SK-N-SH (cell line): ENCODE data around the gene DZIP1. TPM values are rescaled to one million over a fixed set of nuclear protein-coding genes. Genes with fewer than 3 reads are reported as not detected.

Source experiments
- CTCF ChIA-PET: fragments of 300-600, 350-600 bp; formaldehyde crosslinking; extraction: SDS; loops from one replicate; lab custom pipeline; 2021; lab: Yijun Ruan, JAX
- POLR2A ChIA-PET: fragments of 350-600 bp; sonication (Branson Sonifier 250); formaldehyde crosslinking; extraction: SDS; loops from one replicate; lab custom pipeline; 2020; ENCODE audit warnings: antibody characterized with exemption, inconsistent platforms; lab: Yijun Ruan, JAX
- DNase-seq: peaks from one replicate; pipeline ENCODE4 v3.0.0; 2012
- H2AFZ ChIP-seq: fragments of 200-600 bp; sonication (generic); 2 replicates; pipeline ENCODE4 v1.8.1; 2016; ENCODE audit warnings: antibody characterized with exemption, mild to moderate bottlenecking, low read depth
- H3F3A ChIP-seq: fragments of 200-600 bp; sonication (generic); replicated peaks from 2 replicates; pipeline ENCODE3; 2016; ENCODE audit warnings: antibody characterized with exemption, mild to moderate bottlenecking; ENCODE audit not compliant: insufficient read depth
- H3K27ac ChIP-seq, 2 experiments: fragments of 200-500 bp in 1 of 2; fragments of 200-600 bp in 1 of 2; sonication (Bioruptor generic) in 1 of 2; sonication (generic), shearing (Covaris generic) in 1 of 2; 2 replicates each; pipeline versions ENCODE4 v1.5.1 to v1.6.1; 2014 to 2016; ENCODE audit warnings: low read depth in 2 of 2, inconsistent platforms in 1 of 2, low read length in 1 of 2, mild to moderate bottlenecking in 1 of 2, mixed read lengths in 1 of 2
- H3K27me3 ChIP-seq: fragments of 200-600 bp; sonication (generic), shearing (Covaris generic); 2 replicates; pipeline ENCODE4 v1.6.1; 2016; ENCODE audit warnings: mixed run types; ENCODE audit not compliant: insufficient read depth
- H3K36me3 ChIP-seq, 2 experiments: fragments of 200-500 bp in 1 of 2; fragments of 200-600 bp in 1 of 2; sonication (Bioruptor generic) in 1 of 2; sonication (generic) in 1 of 2; replicated peaks in 1 of 2; 2 replicates each; pipeline versions ENCODE3 to v1.5.1; 2014 to 2016; ENCODE audit warnings: low read length in 1 of 2, mild to moderate bottlenecking in 1 of 2; ENCODE audit not compliant: insufficient read depth in 2 of 2, control insufficient read depth in 1 of 2
- H3K4me1 ChIP-seq, 2 experiments: fragments of 200-500 bp in 1 of 2; fragments of 200-600 bp in 1 of 2; sonication (Bioruptor generic) in 1 of 2; sonication (generic), shearing (Covaris generic) in 1 of 2; 2 replicates each; pipeline versions ENCODE4 v1.5.1 to v1.6.1; 2014 to 2016; ENCODE audit warnings: low read depth in 1 of 2, low read length in 1 of 2, mixed run types in 1 of 2; ENCODE audit not compliant: insufficient read depth in 2 of 2, control insufficient read depth in 1 of 2
- H3K4me2 ChIP-seq: fragments of 200-600 bp; sonication (generic), shearing (Covaris generic); 2 replicates; pipeline ENCODE4 v1.6.1; 2017; ENCODE audit warnings: mixed run types
- H3K4me3 ChIP-seq, 2 experiments: fragments of 200-500 bp in 1 of 2; fragments of 200-600 bp in 1 of 2; sonication (Bioruptor generic) in 1 of 2; sonication (generic), shearing (Covaris generic) in 1 of 2; 2 replicates each; pipeline versions ENCODE4 v1.5.1 to v1.8.1; 2014 to 2016; ENCODE audit warnings: low read depth in 2 of 2, inconsistent platforms in 1 of 2, low read length in 1 of 2, mild to moderate bottlenecking in 1 of 2, mixed read lengths in 1 of 2, moderate library complexity in 1 of 2
- H3K79me2 ChIP-seq: fragments of 200-600 bp; sonication (generic); 2 replicates; pipeline ENCODE4 v1.8.1; 2017; ENCODE audit warnings: mild to moderate bottlenecking; ENCODE audit not compliant: insufficient read depth
- H3K9ac ChIP-seq: fragments of 200-600 bp; sonication (generic); 2 replicates; pipeline ENCODE4 v1.6.1; 2017; ENCODE audit warnings: mixed run types
- H3K9me2 ChIP-seq: fragments of 200-600 bp; sonication (generic); 2 replicates; pipeline ENCODE4 v1.6.1; 2017; ENCODE audit warnings: mixed run types
- H3K9me3 ChIP-seq: fragments of 200-600 bp; sonication (generic); 2 replicates; pipeline ENCODE4 v1.6.1; 2017; ENCODE audit warnings: mixed run types, mild to moderate bottlenecking, moderate library complexity
- H4K20me1 ChIP-seq: fragments of 200-600 bp; sonication (generic); 2 replicates; pipeline ENCODE4 v1.6.1; 2017; ENCODE audit warnings: mild to moderate bottlenecking, mixed run types; ENCODE audit not compliant: insufficient read depth
- CHD2 ChIP-seq: fragments of 150-350 bp; IDR thresholded peaks from 2 replicates; pipeline ENCODE4 v1.6.1; 2018; ENCODE audit warnings: low read length; ENCODE audit not compliant: partially characterized antibody
- ELF1 ChIP-seq: IDR thresholded peaks from 2 replicates; pipeline ENCODE4 v1.4.0; 2012
- EP300 ChIP-seq, 2 experiments: IDR thresholded peaks; 2 replicates each; pipeline versions ENCODE4 v1.4.0 to v1.6.1; 2012; ENCODE audit warnings: borderline replicate concordance in 1 of 2, low read depth in 1 of 2, low read length in 1 of 2
- FOSL2 ChIP-seq: IDR thresholded peaks from 2 replicates; pipeline ENCODE4 v1.4.0; 2012; ENCODE audit warnings: low read depth, mild to moderate bottlenecking, moderate library complexity, borderline replicate concordance
- FOXJ3 ChIP-seq: sonication (generic); formaldehyde crosslinking; IDR thresholded peaks from 2 replicates; pipeline ENCODE4 v1.5.1; 2020; ENCODE audit warnings: mild to moderate bottlenecking, missing genetic modification reagents
- FOXM1 ChIP-seq: IDR thresholded peaks from 2 replicates; pipeline ENCODE4 v1.4.0; 2012; ENCODE audit warnings: low read depth, mild to moderate bottlenecking
- GATA2 ChIP-seq: sonication (generic); formaldehyde crosslinking; IDR thresholded peaks from 2 replicates; pipeline ENCODE4 v1.5.0; 2020; ENCODE audit warnings: mild to moderate bottlenecking, missing genetic modification reagents
- IRF3 ChIP-seq: fragments of 150-350 bp; IDR thresholded peaks from 2 replicates; pipeline ENCODE4 v1.6.1; 2016; ENCODE audit warnings: mild to moderate bottlenecking, low read depth, low read length
- MAX ChIP-seq: IDR thresholded peaks from 2 replicates; pipeline ENCODE4 v1.4.0; 2012; ENCODE audit warnings: low read depth
- MXI1 ChIP-seq: IDR thresholded peaks from 2 replicates; pipeline ENCODE4 v1.6.1; 2012; ENCODE audit warnings: mild to moderate bottlenecking, low read depth, low read length, improper control_type of control experiment
- NFIC ChIP-seq: IDR thresholded peaks from 2 replicates; pipeline ENCODE4 v1.4.0; 2012; ENCODE audit warnings: borderline replicate concordance
- NRF1 ChIP-seq: IDR thresholded peaks from 2 replicates; pipeline ENCODE4 v1.6.1; 2012; ENCODE audit warnings: low read depth, mild to moderate bottlenecking, low read length
- POLR2AphosphoS5 ChIP-seq: IDR thresholded peaks from 2 replicates; pipeline ENCODE4 v1.6.1; 2012; ENCODE audit warnings: low read depth, low read length
- RAD21 ChIP-seq: IDR thresholded peaks from 2 replicates; pipeline ENCODE4 v1.6.1; 2012; ENCODE audit warnings: mild to moderate bottlenecking, low read length
- RFX5 ChIP-seq: IDR thresholded peaks from 2 replicates; pipeline ENCODE4 v1.6.1; 2012; ENCODE audit warnings: mild to moderate bottlenecking, improper control_type of control experiment, low read length
- RXRA ChIP-seq: IDR thresholded peaks from 2 replicates; pipeline ENCODE4 v1.4.0; 2012; ENCODE audit warnings: low read depth, mild to moderate bottlenecking, borderline replicate concordance
- TAF1 ChIP-seq: IDR thresholded peaks from 2 replicates; pipeline ENCODE4 v1.6.1; 2012; ENCODE audit warnings: low read depth, mild to moderate bottlenecking, low read length, moderate library complexity, borderline replicate concordance
- TCF12 ChIP-seq: IDR thresholded peaks from 2 replicates; pipeline ENCODE4 v1.4.0; 2012
- TEAD4 ChIP-seq: IDR thresholded peaks from 2 replicates; pipeline ENCODE4 v1.4.0; 2012; ENCODE audit warnings: mild to moderate bottlenecking, borderline replicate concordance; ENCODE audit not compliant: insufficient read depth
- USF2 ChIP-seq: fragments of 150-350 bp; IDR thresholded peaks from 2 replicates; pipeline ENCODE4 v1.6.1; 2017; ENCODE audit warnings: antibody characterized with exemption, low read length, low read depth, borderline replicate concordance
- ZBTB33 ChIP-seq: IDR thresholded peaks from 2 replicates; pipeline ENCODE4 v1.4.0; 2012; ENCODE audit warnings: low read depth, borderline replicate concordance
- WGBS: methylation state at CpG from one replicate; pipeline ENCODE4 v1.1.6; 2017; ENCODE audit warnings: low lambda C conversion rate; 5-methylcytosine and 5-hydroxymethylcytosine counted together
- polyA plus RNA-seq, 3 experiments: library from polyadenylated mRNA; depleted of rRNA; stranded (reverse); fragments of >200 nt; gene quantifications; 2 replicates each; pipeline ENCODE4 v1.2.3, GENCODE V29; 2012

The DZIP1 gene
- polyA plus RNA-seq, 1 of the 3 experiments (the other 2 are of a cell fraction), result 15.0 TPM

- TF ChIP-seq IRF3, result no peak
- no peak for TF ChIP-seq GATA2 (CRISPR knock-in tag)
- no peak for TF ChIP-seq EP300 (IDR thresholded peaks at IDR 0.05; ENCODE audit: borderline replicate concordance in 1 of 2, low read depth in 1 of 2, low read length in 1 of 2)
- no peak for TF ChIP-seq TAF1
- no peak for TF ChIP-seq NRF1
Observed at GRCh38 chr13:95564091-95564490, 80.4 kb downstream of the DZIP1 start (continued).

GRCh38 chr13:95560387-95560786, 84.1 kb downstream of the DZIP1 start:
- no peak for DNase-seq
- Histone ChIP-seq H3K36me3 (no peaks in the 10 kb centered on the region), H3K9me3 (no peaks in the 10 kb centered on the region), H4K20me1 (no peaks in the 10 kb centered on the region), H2AFZ (no peak overlapping the region), H3K27ac (no peak overlapping the region), H3F3A (peaks cover 5% of the 10 kb centered on the region), H3K4me2 (no peak overlapping the region), H3K79me2 (no peaks in the 10 kb centered on the region), H3K4me3 (no peak overlapping the region), H3K4me1 (no peaks in the 10 kb centered on the region), H3K27me3 (no peaks in the 10 kb centered on the region), H3K9ac (no peak overlapping the region), H3K9me2 (no peaks in the 10 kb centered on the region)
- WGBS, result 80% methylated on average over 6 of the region's 6 CpGs
- CTCF ChIA-PET, result no interaction called here
- no peak for TF ChIP-seq FOXM1
- TF ChIP-seq NFIC, result no peak
- no peak for TF ChIP-seq RXRA
- no peak for TF ChIP-seq FOXJ3 (CRISPR knock-in tag)
- no peak for TF ChIP-seq MAX
- no peak for TF ChIP-seq NRF1
- TF ChIP-seq TEAD4, result no peak
- TF ChIP-seq POLR2AphosphoS5, result no peak
- TF ChIP-seq CHD2, result no peak
- TF ChIP-seq ZBTB33, result no peak
- TF ChIP-seq TAF1, result no peak
- TF ChIP-seq RAD21, result no peak
- TF ChIP-seq FOSL2, result no peak
- TF ChIP-seq USF2, result no peak
- TF ChIP-seq RFX5, result no peak
- TF ChIP-seq TCF12, result no peak
- TF ChIP-seq EP300 (IDR thresholded peaks at IDR 0.05; ENCODE audit: borderline replicate concordance in 1 of 2, low read depth in 1 of 2, low read length in 1 of 2), result no peak
- TF ChIP-seq ELF1, result no peak
- TF ChIP-seq MXI1, result no peak
- POLR2A ChIA-PET, result no interaction called here
